ENCODE measurements around the gene SERPINA12.

DNA sequence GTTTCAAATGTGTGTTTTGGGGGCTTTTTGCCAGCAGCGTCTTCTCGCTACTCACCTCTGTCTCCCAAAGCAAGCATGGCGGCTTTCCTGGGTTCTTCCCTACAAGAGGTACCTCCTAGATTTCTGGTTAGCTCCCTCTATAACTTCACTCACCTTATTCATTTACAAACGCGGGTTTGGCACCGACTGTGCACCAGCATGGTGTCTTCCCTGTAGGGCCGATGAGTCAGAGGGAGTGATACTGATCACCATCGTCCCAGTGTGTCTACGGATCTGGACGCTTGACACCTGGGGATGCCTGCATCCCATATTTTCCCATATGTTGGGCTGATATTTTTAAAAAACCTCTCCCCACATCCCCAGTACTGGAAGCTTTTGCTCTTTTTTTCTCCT is 8.0 kb upstream of the SERPINA12 start:
- TF ChIP-seq, protein P1, sequence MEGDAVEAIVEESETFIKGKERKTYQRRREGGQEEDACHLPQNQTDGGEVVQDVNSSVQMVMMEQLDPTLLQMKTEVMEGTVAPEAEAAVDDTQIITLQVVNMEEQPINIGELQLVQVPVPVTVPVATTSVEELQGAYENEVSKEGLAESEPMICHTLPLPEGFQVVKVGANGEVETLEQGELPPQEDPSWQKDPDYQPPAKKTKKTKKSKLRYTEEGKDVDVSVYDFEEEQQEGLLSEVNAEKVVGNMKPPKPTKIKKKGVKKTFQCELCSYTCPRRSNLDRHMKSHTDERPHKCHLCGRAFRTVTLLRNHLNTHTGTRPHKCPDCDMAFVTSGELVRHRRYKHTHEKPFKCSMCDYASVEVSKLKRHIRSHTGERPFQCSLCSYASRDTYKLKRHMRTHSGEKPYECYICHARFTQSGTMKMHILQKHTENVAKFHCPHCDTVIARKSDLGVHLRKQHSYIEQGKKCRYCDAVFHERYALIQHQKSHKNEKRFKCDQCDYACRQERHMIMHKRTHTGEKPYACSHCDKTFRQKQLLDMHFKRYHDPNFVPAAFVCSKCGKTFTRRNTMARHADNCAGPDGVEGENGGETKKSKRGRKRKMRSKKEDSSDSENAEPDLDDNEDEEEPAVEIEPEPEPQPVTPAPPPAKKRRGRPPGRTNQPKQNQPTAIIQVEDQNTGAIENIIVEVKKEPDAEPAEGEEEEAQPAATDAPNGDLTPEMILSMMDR (conservative IDR thresholded peaks at IDR 0.05 in 1 of 2, IDR thresholded peaks at IDR 0.05 in 1 of 2; ENCODE audit: low read depth in 1 of 2, low read length in 2 of 2) = no peak
- TF ChIP-seq EZH2 (IDR thresholded peaks at IDR 0.05; ENCODE audit: low read length, missing control alignments) = no peak
